Stimulated activated CD8-positive, alpha-beta memory T cell treated with anti-CD3 and anti-CD28 coated beads, Interleukin-15, amount 100 ng/mL, for 24 hours (primary cell): ENCODE measurements around the gene ATF5.

ENCODE experiments used
- DNase-seq: peaks from one replicate; pipeline ENCODE4 v3.0.0-alpha.2; 2020; ENCODE audit warnings: low read depth

The ATF5 gene

GRCh38 chr19:49976496-49976895 lies 47.5 kb downstream of the ATF5 start:
- no peak for DNase-seq

GRCh38 chr19:49977076-49977475 lies 48.1 kb downstream of the ATF5 start:
- no peak for DNase-seq

- DNase-seq = no peak
Observed at GRCh38 chr19:49977881-49978280, 48.9 kb downstream of the ATF5 start.

GRCh38 chr19:49978324-49978723 lies 49.3 kb downstream of the ATF5 start:
- no peak for DNase-seq

GRCh38 chr19:49981603-49982593 lies 52.9 kb downstream of the ATF5 start:
- DNase-seq = no peak
